Caco-2 (cell line): Measurements from ENCODE around the gene KIAA0513. TPM values are rescaled to one million over a fixed set of nuclear protein-coding genes. Genes with fewer than 3 reads are reported as not detected.

Source experiments
- BruUV-seq: library from RNA; stranded (reverse); fragments of 400-500 nt; replicated peaks from 2 replicates; lab custom pipeline; 2021; lab: Mats Ljungman, UMichigan
- CTCF ChIA-PET: fragments of 300-600 bp; sonication (Branson Sonifier 250); formaldehyde crosslinking; loops from one replicate; lab custom pipeline; 2022; ENCODE audit warnings: antibody characterized with exemption; lab: Charles Lee
- POLR2A ChIA-PET: fragments of 300-600 bp; sonication (Branson Sonifier 250); formaldehyde crosslinking; loops from one replicate; lab custom pipeline; 2022; ENCODE audit warnings: antibody characterized with exemption; lab: Charles Lee
- DNase-seq, 2 experiments: peaks; one replicate each; pipeline versions ENCODE4 v3.0.0 to v3.0.0-alpha.2; 2020 to 2022
- H3K27me3 ChIP-seq: replicated peaks from 2 replicates; pipeline ENCODE4 v1.6.0; 2011; ENCODE audit warnings: low read length; ENCODE audit not compliant: control insufficient read depth, insufficient read depth
- H3K36me3 ChIP-seq: 2 replicates; pipeline ENCODE4 v1.5.1; 2011; ENCODE audit warnings: low read length; ENCODE audit not compliant: control insufficient read depth, insufficient read depth
- H3K4me1 ChIP-seq: fragments of 250-450 bp; sonication (Bioruptor Pico); 2 replicates; pipeline ENCODE4 v1.5.1; 2020; ENCODE audit warnings: mild to moderate bottlenecking
- H3K4me3 ChIP-seq: 2 replicates; pipeline ENCODE4 v1.5.1; 2011; ENCODE audit warnings: low read depth, mild to moderate bottlenecking, control low read depth, low read length
- H3K9me3 ChIP-seq: fragments of 250-450 bp; sonication (Bioruptor Pico); 2 replicates; pipeline ENCODE4 v1.5.1; 2020; ENCODE audit warnings: mild to moderate bottlenecking, moderate library complexity
- H3K27ac Mint-ChIP-seq: one replicate; pipeline ENCODE4 v1.8.0; 2022; ENCODE audit warnings: mixed read lengths; ENCODE audit not compliant: unreplicated experiment
- H3K27me3 Mint-ChIP-seq: one replicate; pipeline ENCODE4 v1.8.0; 2022; ENCODE audit warnings: mixed read lengths; ENCODE audit not compliant: insufficient read depth, unreplicated experiment
- H3K36me3 Mint-ChIP-seq: one replicate; pipeline ENCODE4 v1.8.0; 2022; ENCODE audit warnings: mild to moderate bottlenecking, mixed read lengths; ENCODE audit not compliant: insufficient read depth, unreplicated experiment
- H3K4me1 Mint-ChIP-seq: one replicate; pipeline ENCODE4 v1.8.0; 2022; ENCODE audit warnings: low read depth, mixed read lengths; ENCODE audit not compliant: unreplicated experiment
- H3K4me3 Mint-ChIP-seq: one replicate; pipeline ENCODE4 v1.8.0; 2022; ENCODE audit warnings: mild to moderate bottlenecking, moderate library complexity, mixed read lengths; ENCODE audit not compliant: unreplicated experiment
- H3K9me3 Mint-ChIP-seq: one replicate; pipeline ENCODE4 v1.8.0; 2022; ENCODE audit warnings: mixed read lengths; ENCODE audit not compliant: unreplicated experiment
- intact Hi-C: fragments of 100-400 bp; cut with micrococcal nuclease; formaldehyde crosslinking; loops from one replicate; pipeline ENCODE4 v1.10.0; 2022; ENCODE audit not compliant: unreplicated experiment
- total RNA-seq: library from RNA; stranded (reverse); gene quantifications from 2 replicates; pipeline ENCODE4 v1.2.3, GENCODE V29; 2022
- TF ChIP-seq, protein P1 (sequence below), 2 experiments: fragments of 200-600 bp in 1 of 2; IDR thresholded peaks; 1 replicate in 1 of 2; 2 replicates in 1 of 2; pipeline versions ENCODE4 v1.5.1 to v1.8.0; 2011 to 2022; ENCODE audit warnings: antibody characterized with exemption in 1 of 2, control low read depth in 1 of 2, inconsistent platforms in 1 of 2, low read depth in 1 of 2, low read length in 1 of 2, mild to moderate bottlenecking in 1 of 2, moderate library complexity in 1 of 2; ENCODE audit not compliant: insufficient read depth in 1 of 2, severe bottlenecking in 1 of 2, unreplicated experiment in 1 of 2

Gene KIAA0513
- total RNA-seq, 1 experiment from 2014 or later: 7.9 TPM

- Mint-ChIP-seq H3K9me3 (no peaks in the 10 kb centered on the region), H3K27ac (peak overlapping the region; percentile 94), H3K36me3 (peaks cover 49% of the 10 kb centered on the region), H3K4me1 (peaks cover 23% of the 10 kb centered on the region), H3K4me3 (peak overlapping the region; percentile 100), H3K27me3 (no peaks in the 10 kb centered on the region)
- intact Hi-C loops: loop anchor here (2.0 to 5.0 kb wide), 3 partner anchors 17 to 75 kb away; no protein-coding TSS in a partner anchor
- no peaks in the 10 kb centered on the region for H3K9me3 ChIP-seq
- CTCF ChIA-PET: interaction anchor here (1.9 kb wide), 1 partner anchor 16 kb away, joined by 7 read pairs; the partner anchor contains the start of gene KIAA0513
- no peaks in the 10 kb centered on the region for H3K27me3 ChIP-seq
- peaks cover 33% of the 10 kb centered on the region for H3K4me1 ChIP-seq
- H3K36me3 ChIP-seq: no peaks in the 10 kb centered on the region; the same call in 1 of the 2 replicates
- POLR2A ChIA-PET: interaction anchor here (0.7 to 2.2 kb wide), 3 partner anchors 15 to 285 kb away, joined by 3 to 15 read pairs (median 14); partner anchors contain the start of gene KIAA0513
- peak overlapping the region; percentile 97 for H3K4me3 ChIP-seq
- TF ChIP-seq, protein P1, sequence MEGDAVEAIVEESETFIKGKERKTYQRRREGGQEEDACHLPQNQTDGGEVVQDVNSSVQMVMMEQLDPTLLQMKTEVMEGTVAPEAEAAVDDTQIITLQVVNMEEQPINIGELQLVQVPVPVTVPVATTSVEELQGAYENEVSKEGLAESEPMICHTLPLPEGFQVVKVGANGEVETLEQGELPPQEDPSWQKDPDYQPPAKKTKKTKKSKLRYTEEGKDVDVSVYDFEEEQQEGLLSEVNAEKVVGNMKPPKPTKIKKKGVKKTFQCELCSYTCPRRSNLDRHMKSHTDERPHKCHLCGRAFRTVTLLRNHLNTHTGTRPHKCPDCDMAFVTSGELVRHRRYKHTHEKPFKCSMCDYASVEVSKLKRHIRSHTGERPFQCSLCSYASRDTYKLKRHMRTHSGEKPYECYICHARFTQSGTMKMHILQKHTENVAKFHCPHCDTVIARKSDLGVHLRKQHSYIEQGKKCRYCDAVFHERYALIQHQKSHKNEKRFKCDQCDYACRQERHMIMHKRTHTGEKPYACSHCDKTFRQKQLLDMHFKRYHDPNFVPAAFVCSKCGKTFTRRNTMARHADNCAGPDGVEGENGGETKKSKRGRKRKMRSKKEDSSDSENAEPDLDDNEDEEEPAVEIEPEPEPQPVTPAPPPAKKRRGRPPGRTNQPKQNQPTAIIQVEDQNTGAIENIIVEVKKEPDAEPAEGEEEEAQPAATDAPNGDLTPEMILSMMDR (IDR thresholded peaks at IDR 0.05; ENCODE audit: insufficient read depth in 1 of 2, low read depth in 1 of 2, low read length in 1 of 2, severe bottlenecking in 1 of 2, unreplicated experiment in 1 of 2): no peak
- DNase-seq: no peak
- TSS peak; percentile 97 for BruUV-seq
Observed at GRCh38 chr16:85011846-85012284, 15.7 kb upstream of the KIAA0513 start.

GRCh38 chr16:85014311-85014710, 13.3 kb upstream of the KIAA0513 start:
- Histone ChIP-seq H3K4me1 (peaks cover 33% of the 10 kb centered on the region), H3K9me3 (no peaks in the 10 kb centered on the region), H3K4me3 (no peak overlapping the region), H3K36me3 (no peaks in the 10 kb centered on the region), H3K27me3 (no peaks in the 10 kb centered on the region)
- no TSS peak for BruUV-seq
- ChIA-PET CTCF (no interaction called here), POLR2A (interaction anchor here (0.7 kb wide), 1 partner anchor 10 kb away, joined by 3 read pairs; no protein-coding TSS in a partner anchor)
- TF ChIP-seq, protein P1 (IDR thresholded peaks at IDR 0.05; ENCODE audit: insufficient read depth in 1 of 2, low read depth in 1 of 2, low read length in 1 of 2, severe bottlenecking in 1 of 2, unreplicated experiment in 1 of 2): no peak
- H3K27me3 Mint-ChIP-seq: no peaks in the 10 kb centered on the region
- DNase-seq: peak; percentile 54 to 78
- peak overlapping the region; percentile 97 for H3K27ac Mint-ChIP-seq
- H3K4me3 Mint-ChIP-seq: peak overlapping the region; percentile 63
- H3K4me1 Mint-ChIP-seq: peaks cover 14% of the 10 kb centered on the region
- intact Hi-C loops: loop anchor here (1.0 to 5.0 kb wide), 3 partner anchors 13 to 73 kb away; partner anchors contain the start of gene KIAA0513
- H3K9me3 Mint-ChIP-seq: no peaks in the 10 kb centered on the region
- peaks cover 37% of the 10 kb centered on the region for H3K36me3 Mint-ChIP-seq

DNA sequence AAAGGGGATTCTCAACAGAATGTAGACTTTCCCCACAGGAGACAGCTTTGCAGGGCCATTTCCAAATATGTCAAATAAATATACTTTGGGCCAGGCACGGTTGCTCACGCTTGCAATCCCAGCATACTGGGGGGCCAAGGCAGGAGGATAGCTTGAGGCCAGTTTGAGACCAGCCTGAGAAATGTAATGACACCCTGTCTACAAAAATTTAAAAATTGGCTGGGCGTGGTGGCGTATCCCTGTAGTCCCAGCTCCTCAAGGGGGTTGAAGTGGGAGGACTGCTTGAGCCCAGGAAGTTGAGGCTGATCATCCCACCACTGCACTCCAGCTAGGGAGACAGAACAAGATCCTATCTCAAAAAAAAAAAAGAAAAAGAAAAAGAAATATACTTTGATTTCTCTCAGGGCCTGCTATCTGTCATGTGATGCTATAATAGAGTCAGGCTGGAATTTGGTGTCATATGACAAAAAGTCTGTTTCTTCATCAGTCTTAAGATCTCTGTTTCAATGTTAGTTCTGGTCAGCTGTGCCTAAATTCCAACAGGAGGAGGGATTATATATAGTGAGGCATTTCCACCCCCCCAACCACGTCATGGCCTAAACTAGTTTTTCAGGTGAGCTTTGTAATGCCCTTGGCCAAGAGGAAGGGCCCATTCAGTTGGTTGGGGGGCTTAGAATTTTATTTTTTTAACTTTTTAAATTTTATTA, 12.0 kb upstream of the KIAA0513 start:
- ChIA-PET CTCF (interaction anchor here (0.5 kb wide), 1 partner anchor 209 kb away, joined by 3 read pairs; no protein-coding TSS in a partner anchor), POLR2A (interaction anchor here (0.8 kb wide), 1 partner anchor 21 kb away, joined by 5 read pairs; no protein-coding TSS in a partner anchor)
- H3K4me3 ChIP-seq: no peak overlapping the region
- Mint-ChIP-seq H3K36me3 (peaks cover 27% of the 10 kb centered on the region), H3K4me1 (peaks cover 14% of the 10 kb centered on the region), H3K27ac (peak overlapping the region; percentile 97), H3K27me3 (no peaks in the 10 kb centered on the region), H3K4me3 (no peak overlapping the region), H3K9me3 (no peaks in the 10 kb centered on the region)
- peaks cover 28% of the 10 kb centered on the region for H3K4me1 ChIP-seq
- no peaks in the 10 kb centered on the region for H3K9me3 ChIP-seq
- BruUV-seq: no TSS peak
- TF ChIP-seq, protein P1 (IDR thresholded peaks at IDR 0.05; ENCODE audit: insufficient read depth in 1 of 2, low read depth in 1 of 2, low read length in 1 of 2, severe bottlenecking in 1 of 2, unreplicated experiment in 1 of 2): no peak
- intact Hi-C loops: no loop called here
- DNase-seq: peak in 1 of 2 experiments; percentile 46
- H3K36me3 ChIP-seq: no peaks in the 10 kb centered on the region
- H3K27me3 ChIP-seq: no peaks in the 10 kb centered on the region
